8988T (cell line): ENCODE results near the gene EPHA5.

ENCODE experiments used
- DNase-seq: peaks from one replicate; pipeline ENCODE4 v3.0.0; 2011

EPHA5 gene

DNA sequence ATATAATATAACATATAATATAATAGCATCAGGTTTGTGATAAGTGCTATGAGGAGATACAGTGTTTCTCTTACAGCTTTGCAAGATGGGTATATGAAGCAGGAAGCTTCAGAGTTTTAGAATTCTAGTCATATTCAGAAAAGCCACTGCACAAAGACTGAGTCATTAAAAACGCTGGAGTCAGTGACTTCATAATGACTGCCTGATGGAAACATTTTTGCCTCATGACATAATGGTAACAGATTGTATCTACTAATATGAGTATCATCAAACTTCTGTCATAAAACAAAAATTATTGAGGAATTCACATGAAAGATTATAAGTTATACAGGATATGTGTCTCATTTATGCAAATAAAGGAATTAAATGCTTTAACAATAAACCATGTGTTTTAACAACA, 46.8 kb downstream of the EPHA5 start:
- DNase-seq = no peak

GRCh38 chr4:65617416-65617815, 52.9 kb downstream of the EPHA5 start:
- no peak for DNase-seq

DNA sequence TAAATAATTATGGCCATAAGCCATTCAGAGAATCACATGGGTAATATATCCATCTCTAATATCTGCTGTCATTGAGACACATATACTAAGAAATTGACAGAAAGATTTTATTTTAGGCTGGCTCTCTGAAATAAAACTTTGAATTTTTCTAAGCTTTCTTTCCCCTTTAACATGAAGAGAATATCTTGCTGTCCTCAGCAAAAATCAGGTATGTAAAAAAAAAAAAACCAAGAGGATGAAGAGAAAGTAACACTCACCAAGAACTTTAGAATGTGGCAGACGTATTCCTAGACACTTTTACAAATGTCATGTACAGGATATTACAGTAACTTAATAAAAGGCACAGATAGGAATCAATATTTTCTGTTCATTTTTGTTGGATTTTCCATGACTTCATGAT, 65.8 kb downstream of the EPHA5 start:
- no peak for DNase-seq

DNA sequence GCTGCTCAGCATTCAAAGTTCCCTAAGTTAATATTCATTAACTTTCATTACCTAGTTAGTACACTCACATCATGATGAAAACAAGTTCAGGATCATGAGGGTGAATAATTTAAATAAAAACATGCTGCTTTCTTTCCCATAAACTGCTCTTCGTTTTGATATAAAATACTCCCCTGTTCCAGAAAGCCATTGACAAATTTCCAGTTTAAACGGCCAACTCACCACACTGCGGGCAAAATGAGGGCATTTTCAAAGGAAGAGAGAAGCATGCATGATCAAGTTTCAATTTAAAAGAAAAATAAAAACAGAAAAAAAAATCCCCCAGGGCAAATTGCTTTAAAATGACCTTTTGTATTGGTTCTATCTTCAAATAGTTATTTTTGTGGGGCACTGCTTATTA, 69.6 kb downstream of the EPHA5 start:
- DNase-seq = no peak

GRCh38 chr4:65599340-65599739, 70.9 kb downstream of the EPHA5 start:
- DNase-seq = no peak

- no peak for DNase-seq
These were observed 72.6 kb downstream of the EPHA5 start for GRCh38 chr4:65597697-65598096.

DNA sequence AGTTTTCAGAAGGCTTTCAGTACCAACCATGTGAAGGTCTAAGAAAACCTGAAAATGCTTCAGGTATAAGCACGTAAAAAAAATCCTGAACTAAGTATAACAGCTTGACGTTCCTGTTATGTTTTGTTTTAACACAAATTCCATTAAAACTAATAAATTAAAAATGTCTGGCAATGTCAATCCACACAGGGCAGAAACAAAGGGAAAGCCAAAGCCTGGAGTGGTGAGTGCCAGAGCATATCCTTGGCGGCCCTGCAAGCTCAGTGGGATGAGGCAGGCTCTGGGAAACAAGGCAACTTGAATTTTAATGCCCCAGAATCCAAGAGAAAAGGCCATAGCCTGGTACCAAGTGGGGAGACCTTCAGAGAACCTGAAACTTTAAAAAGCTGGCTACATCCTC, 78.2 kb downstream of the EPHA5 start:
- DNase-seq = no peak

- DNase-seq = no peak
These were observed 80.4 kb downstream of the EPHA5 start for GRCh38 chr4:65589921-65590320.

DNA sequence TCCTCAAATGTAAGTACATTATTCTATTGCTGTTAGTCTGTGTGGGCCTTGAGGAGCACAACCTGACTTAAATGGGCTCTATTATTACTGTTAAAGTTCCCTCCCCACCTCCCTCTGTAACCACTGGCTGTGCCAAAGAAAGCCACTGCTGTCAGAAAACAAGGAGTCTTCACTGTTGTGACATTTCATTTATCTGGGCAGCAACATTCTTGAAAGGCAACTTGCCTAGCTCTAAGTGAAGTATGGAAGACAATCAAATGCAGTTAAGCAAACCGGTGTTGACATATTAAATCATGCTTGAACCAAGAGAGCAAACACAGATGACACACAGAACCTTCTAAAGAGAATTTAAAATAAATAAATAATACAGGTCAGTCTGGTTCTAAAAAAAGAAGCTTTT, 81.0 kb downstream of the EPHA5 start:
- no peak for DNase-seq

DNA sequence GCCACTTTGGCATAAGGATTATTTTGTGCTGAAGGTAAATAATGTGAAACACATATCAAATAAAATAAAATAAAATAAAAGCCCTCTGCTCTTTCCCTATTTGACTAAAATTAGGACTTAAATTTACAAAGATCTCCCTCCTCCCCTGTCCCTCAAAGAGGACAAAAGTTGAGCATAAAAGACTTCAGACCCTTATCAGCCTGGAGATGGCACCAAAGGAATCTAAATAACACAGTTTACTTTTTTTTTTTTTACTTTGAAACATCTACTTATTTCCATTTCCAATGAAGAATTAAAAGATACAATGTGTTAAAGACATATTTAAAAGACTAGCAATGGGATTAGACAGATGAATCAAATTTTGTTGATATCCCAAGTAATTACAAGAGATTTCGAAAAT, 89.7 kb downstream of the EPHA5 start:
- DNase-seq = no peak

DNA sequence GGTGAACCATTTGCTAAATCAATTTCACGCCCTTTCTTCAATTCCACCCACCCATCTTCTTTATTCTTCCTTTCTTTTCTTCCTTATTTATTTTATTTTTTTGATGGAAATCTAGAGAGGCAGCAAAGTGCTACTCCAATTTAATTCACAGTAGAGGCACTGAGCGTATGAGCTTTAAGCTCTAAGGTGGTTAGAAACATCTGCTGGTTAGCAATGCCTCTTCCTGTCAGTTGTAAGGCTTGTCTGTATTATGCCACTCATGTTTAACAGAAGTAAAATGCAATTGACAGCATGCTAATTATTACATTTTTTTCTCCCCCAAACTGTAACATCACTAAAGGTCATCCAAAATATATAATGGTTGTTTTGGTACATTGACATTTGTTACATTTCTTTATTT, 103.8 kb downstream of the EPHA5 start:
- no peak for DNase-seq

- no peak for DNase-seq
These were observed 109.1 kb downstream of the EPHA5 start for GRCh38 chr4:65561164-65561563.

DNA sequence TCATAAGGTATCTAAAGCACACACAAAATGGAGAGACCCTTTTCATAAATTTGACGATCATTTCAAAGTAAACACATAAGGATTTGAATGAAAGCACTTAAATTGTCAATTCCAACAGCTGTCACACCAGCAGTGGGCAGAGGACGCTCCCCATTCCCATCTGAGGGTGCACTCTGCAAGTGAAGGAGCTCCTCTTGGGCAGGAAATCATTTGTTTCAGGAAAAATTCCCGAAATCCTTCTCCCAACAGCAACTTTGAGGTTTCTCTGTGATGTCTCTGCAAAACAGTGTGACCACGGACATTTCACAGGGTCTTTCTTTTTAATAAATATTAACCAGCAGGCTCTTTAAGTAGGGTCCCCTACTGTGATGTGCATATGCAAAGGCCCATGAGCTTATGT, 111.0 kb downstream of the EPHA5 start:
- no peak for DNase-seq

DNA sequence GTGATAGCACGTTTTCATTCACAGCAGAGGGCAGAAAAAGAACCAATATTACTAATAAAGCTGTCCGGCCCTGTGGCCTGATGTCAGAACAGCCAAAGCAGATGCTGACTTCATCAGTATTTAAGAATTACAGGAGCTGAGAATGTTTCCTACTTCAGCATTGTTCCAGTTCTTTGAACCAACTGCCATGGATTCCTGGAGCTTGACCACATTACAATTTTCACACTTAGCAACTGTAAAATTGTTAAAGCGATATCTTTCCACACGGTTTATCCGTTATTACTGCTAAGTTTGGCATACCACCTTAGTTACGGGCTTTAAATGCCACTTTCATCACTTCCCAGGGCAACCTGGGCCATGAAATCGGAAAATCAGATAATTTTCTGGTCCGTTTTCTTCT, 118.2 kb downstream of the EPHA5 start:
- DNase-seq = no peak

DNA sequence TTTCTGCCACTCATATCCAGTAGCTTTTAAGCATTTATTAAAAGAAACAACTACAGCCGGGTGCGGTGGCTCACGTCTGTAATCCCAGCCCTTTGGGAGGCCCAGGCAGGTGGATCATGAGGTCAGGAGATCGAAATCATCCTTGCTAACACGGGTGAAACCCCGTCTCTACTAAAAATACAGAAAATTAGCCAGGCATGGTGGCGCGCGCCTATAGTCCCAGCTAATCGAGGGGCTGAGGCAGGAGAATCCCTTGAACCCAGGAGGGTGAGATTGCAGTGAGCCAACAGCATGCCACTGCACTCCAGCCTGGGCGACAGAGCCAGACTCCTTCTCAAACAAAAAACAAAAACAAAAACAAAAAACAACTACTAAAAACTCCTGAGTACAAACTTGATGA, 119.8 kb downstream of the EPHA5 start:
- DNase-seq = no peak

DNA sequence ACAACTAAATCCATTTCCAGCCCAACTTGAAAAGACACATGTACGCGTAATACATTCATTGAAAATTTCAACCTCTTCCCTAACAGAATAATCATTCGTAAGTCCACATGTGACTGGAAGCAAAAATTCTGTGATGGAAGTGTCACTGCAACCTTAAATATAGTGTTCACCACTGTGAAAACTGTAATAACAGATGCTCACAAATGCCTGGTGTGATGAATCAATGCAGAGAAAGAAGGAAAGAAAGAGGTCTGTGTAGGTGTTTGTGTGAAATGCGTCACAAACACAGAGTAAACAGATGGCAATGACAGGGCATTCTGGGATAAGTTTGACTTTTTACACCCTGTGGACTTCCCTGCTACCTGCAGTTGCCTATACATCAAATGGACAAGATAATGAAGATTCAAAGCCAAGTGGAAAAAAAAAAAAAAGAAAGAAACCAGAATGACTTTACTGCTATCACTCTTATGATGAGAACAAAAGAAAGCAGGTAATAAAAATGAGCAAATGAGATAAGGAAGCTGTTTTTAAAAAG, 123.3 kb downstream of the EPHA5 start:
- no peak for DNase-seq

DNA sequence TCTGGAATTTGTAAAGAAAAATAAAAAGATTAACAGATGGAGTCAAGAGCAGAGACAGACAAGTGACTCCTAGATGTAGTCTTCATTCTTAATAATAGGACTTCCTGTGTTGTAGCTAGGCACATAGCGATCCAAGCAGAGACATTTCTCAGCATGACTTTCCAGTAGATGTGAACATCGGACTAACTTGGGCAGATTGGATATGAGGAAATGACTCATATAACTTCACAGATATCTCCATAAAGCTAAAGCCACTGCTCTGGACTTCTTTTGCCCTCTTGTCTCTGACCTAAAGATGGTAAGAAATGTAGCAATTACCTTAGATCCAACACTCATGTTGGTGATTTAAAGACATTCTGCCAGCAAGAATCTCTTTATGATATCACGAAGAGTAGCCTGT, 131.7 kb downstream of the EPHA5 start:
- DNase-seq = no peak

DNA sequence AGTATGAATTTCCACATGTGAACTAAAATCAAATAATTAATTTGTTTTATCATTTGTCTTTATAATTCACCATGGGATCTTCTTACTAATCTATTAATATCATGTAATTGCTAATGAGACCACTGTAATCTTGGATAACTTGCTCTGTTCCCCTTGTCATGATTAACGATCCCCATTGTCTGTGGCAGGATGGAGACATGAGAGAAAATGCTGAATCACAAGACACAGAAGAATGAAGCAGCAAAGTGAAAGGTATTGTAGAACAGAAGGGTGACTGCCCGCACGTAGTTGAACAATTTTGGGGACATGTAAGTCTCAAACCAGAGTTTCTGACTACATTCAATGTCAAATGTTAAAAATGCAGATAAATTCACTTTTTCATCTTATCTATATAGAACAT, 135.2 kb downstream of the EPHA5 start:
- DNase-seq = no peak

DNA sequence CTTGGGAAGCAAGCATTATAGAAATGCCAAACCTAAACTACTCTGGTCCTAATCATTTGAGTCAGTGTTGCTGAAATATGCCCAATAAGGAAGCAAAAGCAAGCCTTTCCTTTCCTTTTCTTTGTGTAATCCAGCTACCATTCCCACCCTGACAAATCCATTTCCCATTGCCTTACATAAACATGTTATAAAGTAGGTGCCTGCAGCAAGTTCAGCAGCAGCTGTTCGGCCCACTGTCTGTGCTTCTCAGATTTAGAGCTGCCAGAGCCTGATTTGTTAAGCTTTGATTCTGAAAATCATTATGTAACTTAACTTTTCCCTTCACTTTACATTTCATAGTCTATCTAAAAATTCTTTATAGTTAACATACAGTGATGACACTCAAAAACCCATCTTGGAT, 148.6 kb downstream of the EPHA5 start:
- no peak for DNase-seq

- DNase-seq = no peak
These were observed 154.6 kb downstream of the EPHA5 start for GRCh38 chr4:65515646-65516045.

GRCh38 chr4:65510976-65511375, 159.3 kb downstream of the EPHA5 start:
- no peak for DNase-seq

DNA sequence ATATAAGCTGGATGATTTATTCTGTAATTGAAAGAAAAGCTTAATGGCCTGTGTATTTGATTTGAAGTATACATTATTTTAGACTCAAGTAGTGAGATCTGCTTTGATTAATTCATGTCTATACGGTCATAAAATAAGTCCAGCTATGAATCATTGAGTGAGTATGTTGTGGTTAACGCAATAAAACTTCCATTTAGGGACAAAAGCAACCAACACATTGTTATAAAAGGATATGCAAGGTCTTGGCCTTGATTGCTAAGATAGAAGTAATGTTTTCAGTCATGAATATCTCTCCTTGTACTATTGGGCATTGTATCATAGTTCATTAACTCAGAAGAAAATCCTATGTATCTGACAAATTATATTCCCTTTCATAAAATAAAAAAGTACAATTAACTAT, 162.1 kb downstream of the EPHA5 start:
- no peak for DNase-seq

DNA sequence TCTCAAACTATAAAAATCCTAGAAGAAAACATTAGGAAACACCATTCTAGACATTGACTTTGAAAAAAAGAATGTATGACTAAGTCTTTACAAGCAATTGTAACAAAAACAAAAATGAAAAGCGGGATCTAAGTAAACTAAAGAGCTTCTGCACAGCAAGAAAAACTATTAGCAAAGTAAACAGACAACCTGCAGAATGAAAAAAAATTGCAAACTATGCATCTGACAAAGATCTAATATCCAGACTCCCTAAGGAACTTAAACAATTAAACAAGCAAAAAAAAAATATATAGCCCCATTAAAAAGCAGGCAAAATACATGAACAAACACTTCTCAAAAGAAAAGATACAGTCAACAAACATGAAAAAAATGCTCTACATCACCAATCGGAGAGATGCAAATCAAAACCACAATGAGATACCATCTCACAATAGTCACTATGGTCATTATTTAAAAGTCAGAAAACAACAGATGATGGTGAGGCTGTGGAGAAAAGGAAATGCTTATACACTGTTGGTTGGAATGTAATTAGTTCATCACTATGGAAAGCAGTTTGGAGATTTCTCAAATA, 168.1 kb downstream of the EPHA5 start:
- DNase-seq = no peak

DNA sequence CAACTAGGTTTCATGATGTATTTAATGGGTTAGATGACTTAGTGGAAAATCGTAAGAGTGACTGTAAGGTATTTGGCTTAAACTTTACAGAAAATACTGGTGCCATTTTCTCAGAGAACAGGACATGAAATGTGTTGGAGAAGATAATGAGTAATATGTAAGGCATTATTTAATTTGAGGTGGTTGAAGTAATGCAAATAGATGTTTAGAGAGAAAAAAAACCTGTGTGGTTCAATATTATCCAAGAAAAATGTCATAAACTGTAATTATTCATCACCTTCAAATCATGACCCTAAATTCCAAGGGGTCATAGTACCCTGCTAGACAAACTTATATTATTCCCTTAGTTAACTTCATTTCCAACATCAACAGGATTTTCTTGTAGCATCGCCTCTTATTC, 171.7 kb downstream of the EPHA5 start:
- DNase-seq = no peak

DNA sequence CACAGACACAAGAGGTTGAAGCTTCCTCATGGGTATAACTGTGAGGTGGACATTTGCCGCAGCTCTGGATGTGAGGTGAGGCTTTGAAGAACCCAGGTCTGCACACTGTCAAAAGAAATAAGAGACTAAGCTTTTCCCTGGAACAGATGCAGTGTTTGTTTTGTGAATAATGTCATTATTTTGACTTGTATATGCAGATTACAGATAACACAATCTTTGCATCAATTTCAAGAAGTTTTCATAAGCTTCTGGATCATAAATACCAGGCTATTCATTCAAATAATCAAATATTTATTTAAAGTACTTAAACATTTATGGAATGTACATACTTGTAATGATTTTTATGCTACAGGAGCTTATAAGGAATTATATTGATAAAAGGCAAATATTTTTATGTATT, 174.8 kb downstream of the EPHA5 start:
- no peak for DNase-seq

GRCh38 chr4:65482410-65482809, 187.9 kb downstream of the EPHA5 start:
- DNase-seq = no peak
